Endothelial cell of umbilical vein (primary cell): Measurements from ENCODE around the gene FAM53B. TPM values are rescaled to one million over a fixed set of nuclear protein-coding genes. Genes with fewer than 3 reads are reported as not detected.

Experiments
- BruUV-seq: library from RNA; stranded (reverse); fragments of 400-500 nt; replicated peaks from 2 replicates; lab custom pipeline; 2021; lab: Mats Ljungman, UMichigan
- CTCF ChIA-PET: fragments of 300-600, 350-600 bp; sonication (Branson Sonifier 250); formaldehyde crosslinking; loops from one replicate; lab custom pipeline; 2021; ENCODE audit warnings: antibody characterized with exemption, inconsistent platforms; lab: Charles Lee
- POLR2A ChIA-PET: fragments of 300-600, 350-600 bp; sonication (Branson Sonifier 250); formaldehyde crosslinking; loops from one replicate; lab custom pipeline; 2021; ENCODE audit warnings: antibody characterized with exemption, inconsistent platforms; lab: Charles Lee
- DNase-seq: peaks from one replicate; pipeline ENCODE4 v3.0.0-alpha.2; 2011; ENCODE audit warnings: low read depth, low spot score
- FAIRE-seq: peaks from 2 replicates; lab custom pipeline; 2011; peaks lifted over from hg19 to GRCh38; lab: Jason Lieb, UNC
- H2AFZ ChIP-seq: 2 replicates; pipeline ENCODE4 v1.6.0; 2012; ENCODE audit warnings: low read depth, low read length, control low read depth, inconsistent platforms
- H3K27ac ChIP-seq: 2 replicates; pipeline ENCODE4 v1.5.1; 2011; ENCODE audit warnings: low read depth, mild to moderate bottlenecking, control low read depth, low read length, moderate library complexity; ENCODE audit not compliant: insufficient read depth
- H3K27me3 ChIP-seq, 2 experiments: 2 replicates each; pipeline versions ENCODE4 v1.6.0 to v1.6.1; 2011; ENCODE audit warnings: low read length in 2 of 2, mixed read lengths in 1 of 2; ENCODE audit not compliant: control insufficient read depth in 2 of 2, insufficient read depth in 2 of 2
- H3K36me3 ChIP-seq, 2 experiments: 2 replicates in 1 of 2; 3 replicates in 1 of 2; pipeline ENCODE4 v1.5.1; 2011; ENCODE audit warnings: low read length in 2 of 2, mild to moderate bottlenecking in 1 of 2, moderate library complexity in 1 of 2; ENCODE audit not compliant: control insufficient read depth in 2 of 2, insufficient read depth in 2 of 2; ENCODE audit errors: extremely low read depth in 1 of 2
- H3K4me1 ChIP-seq: 3 replicates; pipeline ENCODE4 v1.5.1; 2011; ENCODE audit warnings: mild to moderate bottlenecking, low read length; ENCODE audit not compliant: control insufficient read depth, insufficient read depth; ENCODE audit errors: extremely low read depth
- H3K4me2 ChIP-seq: 2 replicates; pipeline ENCODE4 v1.6.1; 2011; ENCODE audit warnings: low read length, control low read depth, mixed read lengths; ENCODE audit not compliant: insufficient read depth
- H3K4me3 ChIP-seq, 3 experiments: fragments of 200-600 bp in 1 of 3; sonication (generic), shearing (Covaris generic) in 1 of 3; replicated peaks in 1 of 3; 2 replicates each; pipeline ENCODE4 v1.5.1; 2011 to 2016; ENCODE audit warnings: control low read depth in 3 of 3, low read length in 3 of 3, mild to moderate bottlenecking in 2 of 3, inconsistent platforms in 1 of 3, low read depth in 1 of 3, moderate library complexity in 1 of 3; ENCODE audit not compliant: insufficient read depth in 1 of 3
- H3K79me2 ChIP-seq: 2 replicates; pipeline ENCODE4 v1.6.0; 2012; ENCODE audit warnings: low read length, inconsistent platforms; ENCODE audit not compliant: control insufficient read depth, insufficient read depth
- H3K9ac ChIP-seq: replicated peaks from 2 replicates; pipeline ENCODE3; 2011; ENCODE audit warnings: low read length, control low read depth; ENCODE audit not compliant: insufficient read depth; ENCODE audit errors: extremely low read depth
- H3K9me1 ChIP-seq: replicated peaks from 3 replicates; pipeline ENCODE4 v1.6.0; 2011; ENCODE audit warnings: mild to moderate bottlenecking, low read length; ENCODE audit not compliant: control insufficient read depth, insufficient read depth; ENCODE audit errors: extremely low read depth
- H3K9me3 ChIP-seq: replicated peaks from 2 replicates; pipeline ENCODE4 v1.5.1; 2012; ENCODE audit warnings: low read length, inconsistent platforms; ENCODE audit not compliant: control insufficient read depth, insufficient read depth
- H4K20me1 ChIP-seq: replicated peaks from 2 replicates; pipeline ENCODE3; 2011; ENCODE audit warnings: mild to moderate bottlenecking, low read length; ENCODE audit not compliant: control insufficient read depth, insufficient read depth; ENCODE audit errors: extremely low read depth
- EZH2 ChIP-seq: IDR thresholded peaks from 2 replicates; pipeline ENCODE4 v1.6.1; 2012; ENCODE audit warnings: borderline replicate concordance, low read depth, mild to moderate bottlenecking, moderate library complexity, low read length, inconsistent platforms; ENCODE audit not compliant: severe bottlenecking
- FOS ChIP-seq: IDR thresholded peaks from 2 replicates; pipeline ENCODE4 v1.6.1; 2011; ENCODE audit warnings: mild to moderate bottlenecking, low read length, moderate library complexity, borderline replicate concordance; ENCODE audit not compliant: insufficient read depth
- GATA2 ChIP-seq: IDR thresholded peaks from 2 replicates; pipeline ENCODE4 v1.7.0; 2011; ENCODE audit warnings: low read depth, mild to moderate bottlenecking, moderate library complexity, mixed read lengths, low read length; ENCODE audit not compliant: insufficient read length, insufficient read depth
- JUN ChIP-seq: IDR thresholded peaks from 2 replicates; pipeline ENCODE4 v1.6.1; 2011; ENCODE audit warnings: borderline replicate concordance, low read depth; ENCODE audit not compliant: insufficient read length, insufficient read depth
- MYC ChIP-seq: IDR thresholded peaks from one replicate; pipeline ENCODE4 v1.6.1; 2011; ENCODE audit warnings: mild to moderate bottlenecking, low read depth, low read length
- POLR2A ChIP-seq: IDR thresholded peaks from 2 replicates; pipeline ENCODE4 v1.6.1; 2012; ENCODE audit warnings: low read depth, mild to moderate bottlenecking, control low read depth, low read length
- POLR2AphosphoS5 ChIP-seq: IDR thresholded peaks from 2 replicates; pipeline ENCODE4 v1.6.1; 2012; ENCODE audit warnings: low read depth, mild to moderate bottlenecking, control low read depth, low read length, moderate library complexity; ENCODE audit not compliant: insufficient read depth
- dilution Hi-C: fragments of 300-500 bp; cut with MboI; formaldehyde crosslinking; loops from one replicate; pipeline ENCODE4 v1.15.0; 2019; ENCODE audit warnings: low sequenced_read_pairs; ENCODE audit not compliant: extremely low pct_ligation_motif_present
- intact Hi-C: fragments of 100-400 bp; cut with micrococcal nuclease; formaldehyde crosslinking; loops from one replicate; pipeline ENCODE4 v1.10.0; 2022
- polyA plus RNA-seq, 4 experiments: library from polyadenylated mRNA; depleted of rRNA in 3 of 4; stranded (reverse) in 3 of 4; unstranded in 1 of 4; fragments of >200 nt; gene quantifications; 2 replicates each; pipeline versions ENCODE4 v1.2.1 to v1.2.3, GENCODE V29; 2011 to 2012; ENCODE audit warnings: missing spikeins in 1 of 4
- total RNA-seq: library from RNA; stranded (reverse); gene quantifications from 2 replicates; pipeline ENCODE4 v1.2.3, GENCODE V29; 2021
- TF ChIP-seq, protein P1 (sequence below): IDR thresholded peaks from 2 replicates; pipeline ENCODE4 v1.6.1; 2011; ENCODE audit not compliant: insufficient read depth, insufficient read length
- TF ChIP-seq, protein P2 (sequence below), 2 donors: IDR thresholded peaks; 1 replicate in 1 of 2; 2 replicates in 1 of 2; pipeline ENCODE4 v1.5.1; 2011; ENCODE audit warnings: low read length in 2 of 2, mild to moderate bottlenecking in 2 of 2, moderate library complexity in 2 of 2, control low read depth in 1 of 2, inconsistent platforms in 1 of 2, low read depth in 1 of 2; ENCODE audit not compliant: insufficient read depth in 1 of 2; ENCODE audit errors: extremely low read depth in 1 of 2

FAM53B gene
- total and polyA plus RNA-seq, 2 donors (not counting 3 experiments of a cell fraction or from before 2014, with no cell fraction given), result 8.5 to 21.1 TPM

DNA sequence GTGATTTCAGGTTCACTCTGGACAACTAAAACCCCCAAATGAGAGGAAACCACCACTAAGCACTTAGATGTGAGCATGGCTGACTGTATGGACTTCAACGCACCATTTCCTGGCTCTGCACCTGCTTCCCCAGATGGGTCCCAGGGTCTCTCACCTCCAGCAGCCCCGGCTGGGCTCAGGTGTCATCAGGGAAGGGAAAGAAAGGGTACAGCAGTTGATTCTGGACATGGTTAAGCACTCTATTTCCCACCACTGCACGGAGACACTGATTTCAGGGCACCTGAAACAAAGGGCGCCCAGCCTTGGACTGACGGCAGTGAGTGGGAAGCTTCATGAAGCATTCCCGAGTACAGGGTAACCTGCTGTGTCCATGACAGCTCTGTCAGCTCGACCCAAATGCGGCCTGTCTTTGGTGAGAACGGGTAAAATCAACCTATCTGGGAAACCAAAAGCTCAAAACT is 19.0 kb downstream of the FAM53B start:
- Histone ChIP-seq H3K4me2 (no peak overlapping the region), H3K4me3 (no peak overlapping the region), H3K4me1 (peaks cover 11% of the 10 kb centered on the region), H3K36me3 (no peaks in the 10 kb centered on the region), H4K20me1 (no peaks in the 10 kb centered on the region), H2AFZ (no peak overlapping the region), H3K79me2 (no peaks in the 10 kb centered on the region), H3K9me3 (no peaks in the 10 kb centered on the region), H3K27ac (no peak overlapping the region), H3K9me1 (no peaks in the 10 kb centered on the region), H3K27me3 (no peaks in the 10 kb centered on the region), H3K9ac (no peak overlapping the region)
- DNase-seq (no peak), FAIRE-seq (no peak)
- POLR2A ChIA-PET, result no interaction called here
- CTCF ChIA-PET, result interaction anchor here (1.1 to 1.8 kb wide), 2 partner anchors 16 to 18 kb away, joined by 4 to 11 read pairs; no protein-coding TSS in a partner anchor
- no TSS peak for BruUV-seq
- dilution Hi-C loops, result no loop called here
- TF ChIP-seq POLR2A (no peak), POLR2AphosphoS5 (no peak), FOS (no peak), GATA2 (no peak), MYC (no peak), EZH2 (no peak), JUN (no peak)
- TF ChIP-seq, protein P1, sequence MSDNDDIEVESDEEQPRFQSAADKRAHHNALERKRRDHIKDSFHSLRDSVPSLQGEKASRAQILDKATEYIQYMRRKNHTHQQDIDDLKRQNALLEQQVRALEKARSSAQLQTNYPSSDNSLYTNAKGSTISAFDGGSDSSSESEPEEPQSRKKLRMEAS, result no peak
- TF ChIP-seq, protein P2, sequence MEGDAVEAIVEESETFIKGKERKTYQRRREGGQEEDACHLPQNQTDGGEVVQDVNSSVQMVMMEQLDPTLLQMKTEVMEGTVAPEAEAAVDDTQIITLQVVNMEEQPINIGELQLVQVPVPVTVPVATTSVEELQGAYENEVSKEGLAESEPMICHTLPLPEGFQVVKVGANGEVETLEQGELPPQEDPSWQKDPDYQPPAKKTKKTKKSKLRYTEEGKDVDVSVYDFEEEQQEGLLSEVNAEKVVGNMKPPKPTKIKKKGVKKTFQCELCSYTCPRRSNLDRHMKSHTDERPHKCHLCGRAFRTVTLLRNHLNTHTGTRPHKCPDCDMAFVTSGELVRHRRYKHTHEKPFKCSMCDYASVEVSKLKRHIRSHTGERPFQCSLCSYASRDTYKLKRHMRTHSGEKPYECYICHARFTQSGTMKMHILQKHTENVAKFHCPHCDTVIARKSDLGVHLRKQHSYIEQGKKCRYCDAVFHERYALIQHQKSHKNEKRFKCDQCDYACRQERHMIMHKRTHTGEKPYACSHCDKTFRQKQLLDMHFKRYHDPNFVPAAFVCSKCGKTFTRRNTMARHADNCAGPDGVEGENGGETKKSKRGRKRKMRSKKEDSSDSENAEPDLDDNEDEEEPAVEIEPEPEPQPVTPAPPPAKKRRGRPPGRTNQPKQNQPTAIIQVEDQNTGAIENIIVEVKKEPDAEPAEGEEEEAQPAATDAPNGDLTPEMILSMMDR (IDR thresholded peaks at IDR 0.05; ENCODE audit: extremely low read depth in 1 of 2, insufficient read depth in 1 of 2, low read depth in 1 of 2, low read length in 2 of 2), result no peak
- intact Hi-C loops, result no loop called here
